Adrenal gland (tissue), 5 donors: ENCODE results near the gene ALDOC.

Experiments used
- POLR2A ChIP-seq, 2 donors: fragments of 450-650 bp; IDR thresholded peaks; one replicate each; pipeline ENCODE4 v1.6.1; 2017; ENCODE audit warnings: antibody characterized with exemption in 2 of 2, mild to moderate bottlenecking in 2 of 2, moderate library complexity in 1 of 2
- TF ChIP-seq, protein P1 (sequence below), 6 experiments: fragments of 450-650 bp in 4 of 6; fragments of 200-600 bp in 2 of 6; sonication (generic) in 1 of 6; IDR thresholded peaks; 1 replicate in 5 of 6; 2 replicates in 1 of 6; pipeline versions ENCODE4 v1.5.1 to v1.8.0; 2016 to 2021; ENCODE audit warnings: antibody characterized with exemption in 6 of 6, mild to moderate bottlenecking in 2 of 6, moderate library complexity in 1 of 6
- donor health status: DM: no; HTN: no; CAD: no.

DNA sequence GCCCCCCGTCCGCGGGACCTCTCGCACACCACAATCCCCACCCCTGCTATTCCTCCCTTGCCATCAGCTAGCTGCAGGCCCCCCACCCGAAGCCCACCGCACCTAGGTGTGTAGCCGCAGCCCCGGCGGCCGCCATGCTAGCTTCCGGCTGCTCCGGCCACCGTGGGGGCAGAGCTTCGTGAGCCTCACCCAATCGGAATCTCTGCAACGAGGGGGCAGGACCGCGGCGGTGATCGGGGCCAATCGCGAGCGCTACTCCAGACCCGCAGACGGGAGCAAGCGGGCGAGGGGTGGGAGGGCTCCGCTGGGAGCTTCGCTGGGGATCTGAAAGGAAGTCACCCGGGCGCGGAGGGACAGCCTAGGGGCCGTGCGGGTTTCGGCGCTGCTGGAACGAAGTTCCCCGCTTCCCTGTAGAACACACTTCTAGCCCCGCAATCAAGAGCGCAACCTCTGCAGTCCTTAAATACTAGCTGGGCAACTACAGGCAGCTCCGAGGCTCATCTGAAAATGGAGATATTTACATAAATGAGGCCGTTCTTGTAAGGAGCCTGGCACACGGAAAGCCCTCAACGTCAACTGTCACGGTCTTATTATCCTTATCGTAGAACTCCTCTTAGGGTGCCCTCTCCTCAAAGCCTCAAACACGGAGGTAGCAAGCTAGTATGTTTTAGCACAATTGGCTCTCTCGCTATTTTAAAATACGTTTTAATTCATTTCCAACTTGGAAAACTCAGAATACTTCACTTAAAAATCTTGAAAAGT is 5.2 kb downstream of the ALDOC start, which contains the start of gene PIGS:
- TF ChIP-seq POLR2A (IDR thresholded peaks at IDR 0.05): peak; percentile 52 to 84
- TF ChIP-seq, protein P1, sequence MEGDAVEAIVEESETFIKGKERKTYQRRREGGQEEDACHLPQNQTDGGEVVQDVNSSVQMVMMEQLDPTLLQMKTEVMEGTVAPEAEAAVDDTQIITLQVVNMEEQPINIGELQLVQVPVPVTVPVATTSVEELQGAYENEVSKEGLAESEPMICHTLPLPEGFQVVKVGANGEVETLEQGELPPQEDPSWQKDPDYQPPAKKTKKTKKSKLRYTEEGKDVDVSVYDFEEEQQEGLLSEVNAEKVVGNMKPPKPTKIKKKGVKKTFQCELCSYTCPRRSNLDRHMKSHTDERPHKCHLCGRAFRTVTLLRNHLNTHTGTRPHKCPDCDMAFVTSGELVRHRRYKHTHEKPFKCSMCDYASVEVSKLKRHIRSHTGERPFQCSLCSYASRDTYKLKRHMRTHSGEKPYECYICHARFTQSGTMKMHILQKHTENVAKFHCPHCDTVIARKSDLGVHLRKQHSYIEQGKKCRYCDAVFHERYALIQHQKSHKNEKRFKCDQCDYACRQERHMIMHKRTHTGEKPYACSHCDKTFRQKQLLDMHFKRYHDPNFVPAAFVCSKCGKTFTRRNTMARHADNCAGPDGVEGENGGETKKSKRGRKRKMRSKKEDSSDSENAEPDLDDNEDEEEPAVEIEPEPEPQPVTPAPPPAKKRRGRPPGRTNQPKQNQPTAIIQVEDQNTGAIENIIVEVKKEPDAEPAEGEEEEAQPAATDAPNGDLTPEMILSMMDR (IDR thresholded peaks at IDR 0.05): peak in 1 of 6 experiments; percentile 1
